Measurements from ENCODE around the gene RRP12.
"Not testable (repeated sequence)": the region's sequence is repeated elsewhere in the genome, so short reads cannot be mapped to it uniquely, and the experiment has no call there.

The RRP12 gene

DNA sequence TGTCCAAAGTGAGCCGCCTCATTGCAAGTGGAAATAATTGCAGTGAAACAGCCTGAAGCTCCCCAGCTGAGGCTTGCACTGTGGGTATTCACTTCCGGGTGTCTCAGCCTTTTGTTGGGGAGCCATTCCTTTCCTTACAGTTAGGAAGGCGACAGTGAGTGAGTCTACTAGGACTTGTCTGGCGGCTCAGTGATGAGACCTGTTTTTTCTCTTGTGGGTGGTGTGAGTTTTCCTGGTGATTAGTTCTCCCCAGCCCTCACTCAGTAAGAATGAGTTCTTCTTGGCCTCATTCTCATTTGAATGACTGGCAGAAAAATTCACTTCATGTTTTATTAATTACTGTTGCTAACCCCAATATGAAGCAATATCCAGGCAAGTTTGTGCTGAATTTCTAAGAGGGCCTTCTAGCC is 27.4 kb upstream of the RRP12 start:
- H3K4me3 ChIP-seq (ENCODE audit: low read depth in 1 of 2, low read length in 2 of 2) = peak overlapping the region in 1 of 2 donors; percentile 15
- no peaks in the 10 kb centered on the region for H3K9me3 ChIP-seq (ENCODE audit: control insufficient read depth in 1 of 2, low read length in 2 of 2)
- peak overlapping the region; percentile 70 for H3K27ac ChIP-seq (ENCODE audit: low read length)
- H3K27me3 ChIP-seq (ENCODE audit: low read depth, low read length) = no peaks in the 10 kb centered on the region
- peaks cover 6 to 27% of the 10 kb centered on the region in 2 donors for H3K4me1 ChIP-seq (ENCODE audit: control insufficient read depth in 1 of 2, insufficient read depth in 2 of 2, low read length in 2 of 2)
- peaks cover 22 to 23% of the 10 kb centered on the region in 2 donors for H3K36me3 ChIP-seq (ENCODE audit: control insufficient read depth in 1 of 2, insufficient read depth in 2 of 2, low read length in 2 of 2)

DNA sequence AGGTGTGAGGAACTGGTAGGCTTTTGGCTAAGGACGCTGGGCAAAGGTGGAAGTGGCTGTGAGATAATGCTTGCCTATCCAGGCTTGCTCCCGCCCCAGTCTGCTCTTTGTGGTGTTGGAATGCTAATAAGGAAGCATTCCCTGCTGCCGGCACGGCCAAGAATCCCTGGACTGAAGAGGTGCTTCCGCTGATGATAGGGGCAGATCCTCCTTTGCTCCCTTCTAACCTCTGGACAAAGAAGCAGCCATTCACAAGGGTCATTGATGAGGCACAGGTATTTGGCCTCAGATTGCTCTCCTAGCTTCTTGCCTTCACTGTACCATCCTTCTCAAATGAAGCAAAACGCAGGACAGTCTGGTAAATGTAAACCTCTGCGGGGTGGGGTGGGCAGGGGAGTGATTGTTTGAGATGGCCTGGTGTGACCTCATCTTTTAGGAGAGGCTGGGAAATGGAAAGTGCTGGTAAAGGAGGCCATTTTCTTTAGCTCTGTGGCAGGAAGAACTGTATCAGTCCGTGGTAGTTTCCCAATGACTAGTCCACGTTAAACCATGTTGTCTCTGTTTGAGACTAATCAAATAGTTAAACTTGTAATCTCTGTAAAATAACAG is 26.5 kb upstream of the RRP12 start:
- Histone ChIP-seq H3K4me3 (ENCODE audit: low read depth in 1 of 2, low read length in 2 of 2) (peak overlapping the region; percentile 68 to 79), H3K36me3 (ENCODE audit: control insufficient read depth in 1 of 2, insufficient read depth in 2 of 2, low read length in 2 of 2) (peaks cover 19% of the 10 kb centered on the region in 2 donors), H3K27me3 (ENCODE audit: low read depth, low read length) (no peaks in the 10 kb centered on the region), H3K4me1 (ENCODE audit: control insufficient read depth in 1 of 2, insufficient read depth in 2 of 2, low read length in 2 of 2) (peaks cover 6 to 27% of the 10 kb centered on the region in 2 donors), H3K9me3 (ENCODE audit: control insufficient read depth in 1 of 2, low read length in 2 of 2) (no peaks in the 10 kb centered on the region), H3K27ac (ENCODE audit: low read length) (peak overlapping the region; percentile 70)

DNA sequence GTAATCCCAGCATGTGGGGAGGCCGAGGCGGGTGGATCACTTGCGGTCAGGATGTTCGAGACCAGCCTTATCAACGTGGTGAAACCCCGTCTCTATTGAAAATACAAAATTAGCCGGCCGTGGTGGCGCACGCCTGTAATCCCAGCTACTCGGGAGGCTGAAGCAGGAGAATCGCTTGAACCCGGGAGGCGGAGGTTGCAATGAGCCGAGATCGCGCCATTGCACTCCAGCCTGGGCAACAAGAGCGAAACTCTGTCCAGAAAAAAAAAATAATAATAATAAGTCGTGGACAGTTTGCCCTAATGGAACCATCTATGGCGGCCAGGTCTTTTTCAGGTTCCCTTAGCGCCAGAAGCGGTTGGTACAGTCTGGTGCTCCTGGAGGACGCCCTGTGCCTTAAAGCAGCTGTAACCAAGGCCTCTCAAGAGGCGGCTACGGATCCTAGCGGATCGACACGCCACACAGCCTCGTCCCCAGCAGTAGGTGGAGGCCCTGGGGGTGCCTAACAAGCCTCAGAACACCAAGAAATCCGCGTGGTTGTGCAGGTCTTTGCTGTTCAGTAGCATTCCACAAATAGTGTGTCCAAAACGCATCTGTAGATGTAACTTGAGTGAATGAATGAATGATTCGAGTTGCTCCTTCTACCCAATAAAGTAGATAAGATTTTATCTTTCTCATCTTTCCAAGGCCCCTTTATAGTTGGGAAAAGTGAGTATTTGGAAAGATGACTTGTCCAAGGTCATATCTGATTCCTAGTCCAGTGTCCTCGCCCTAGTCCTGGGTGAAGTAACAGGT is 25.8 kb upstream of the RRP12 start:
- no peaks in the 10 kb centered on the region for H3K9me3 ChIP-seq (ENCODE audit: control insufficient read depth in 1 of 2, low read length in 2 of 2)
- H3K4me1 ChIP-seq (ENCODE audit: control insufficient read depth in 1 of 2, insufficient read depth in 2 of 2, low read length in 2 of 2) = peaks cover 6 to 27% of the 10 kb centered on the region in 2 donors
- peak overlapping the region; percentile 68 to 79 for H3K4me3 ChIP-seq (ENCODE audit: low read depth in 1 of 2, low read length in 2 of 2)
- no peaks in the 10 kb centered on the region for H3K27me3 ChIP-seq (ENCODE audit: low read depth, low read length)
- peaks cover 15 to 17% of the 10 kb centered on the region in 2 donors for H3K36me3 ChIP-seq (ENCODE audit: control insufficient read depth in 1 of 2, insufficient read depth in 2 of 2, low read length in 2 of 2)
- H3K27ac ChIP-seq (ENCODE audit: low read length) = peak overlapping the region; percentile 83

DNA sequence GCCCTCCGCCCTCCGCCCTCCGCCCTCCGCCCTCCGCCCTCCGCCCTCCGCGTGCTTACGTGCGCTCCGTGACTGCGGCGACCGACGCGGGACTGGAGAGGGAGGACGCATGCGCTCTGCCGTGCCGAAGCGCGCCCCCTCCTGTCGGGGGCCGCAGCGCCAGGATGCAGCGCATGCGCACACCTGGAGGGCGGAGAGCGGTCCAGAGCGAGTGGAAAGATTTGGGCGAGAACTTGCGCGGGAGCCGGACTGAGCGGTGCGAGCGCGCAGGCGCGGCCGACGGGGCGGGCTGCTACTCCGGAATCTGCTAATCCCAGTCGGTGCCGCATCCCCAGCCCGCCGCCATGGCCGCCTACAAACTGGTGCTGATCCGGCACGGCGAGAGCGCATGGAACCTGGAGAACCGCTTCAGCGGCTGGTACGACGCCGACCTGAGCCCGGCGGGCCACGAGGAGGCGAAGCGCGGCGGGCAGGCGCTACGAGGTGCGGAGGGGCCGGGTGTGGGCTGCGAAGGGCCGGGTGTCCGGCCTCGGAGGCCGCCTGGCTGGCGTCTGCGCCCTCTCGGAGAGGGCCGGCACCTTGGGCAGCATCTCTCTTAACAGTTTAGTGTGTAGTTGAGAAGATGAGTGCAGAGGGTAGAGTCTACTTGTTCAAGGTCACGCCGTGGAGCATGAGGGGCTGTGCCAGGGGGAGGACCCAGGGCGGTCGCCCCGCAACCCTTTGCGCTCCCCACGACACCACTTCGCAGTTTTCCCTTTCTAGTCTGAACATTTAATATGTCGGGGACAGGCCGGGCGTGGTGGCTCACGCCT is 25.0 kb upstream of the RRP12 start, which contains the start of gene PGAM1:
TSS of gene PGAM1 (plus strand) at position 228 of the 812 bp plus-strand sequence. CDS start at position 345, 117 bp downstream.
- H3K4me1 ChIP-seq (ENCODE audit: control insufficient read depth in 1 of 2, insufficient read depth in 2 of 2, low read length in 2 of 2) = peaks cover 6 to 27% of the 10 kb centered on the region in 2 donors
- no peaks in the 10 kb centered on the region for H3K9me3 ChIP-seq (ENCODE audit: control insufficient read depth in 1 of 2, low read length in 2 of 2)
- H3K36me3 ChIP-seq (ENCODE audit: control insufficient read depth in 1 of 2, insufficient read depth in 2 of 2, low read length in 2 of 2) = peaks cover 7 to 11% of the 10 kb centered on the region in 2 donors
- H3K4me3 ChIP-seq (ENCODE audit: low read depth in 1 of 2, low read length in 2 of 2) = peak within 1 kb of the TSS; percentile 68 to 79
- H3K27ac ChIP-seq (ENCODE audit: low read length) = peak within 1 kb of the TSS; percentile 83
- no peaks in the 10 kb centered on the region for H3K27me3 ChIP-seq (ENCODE audit: low read depth, low read length)

DNA sequence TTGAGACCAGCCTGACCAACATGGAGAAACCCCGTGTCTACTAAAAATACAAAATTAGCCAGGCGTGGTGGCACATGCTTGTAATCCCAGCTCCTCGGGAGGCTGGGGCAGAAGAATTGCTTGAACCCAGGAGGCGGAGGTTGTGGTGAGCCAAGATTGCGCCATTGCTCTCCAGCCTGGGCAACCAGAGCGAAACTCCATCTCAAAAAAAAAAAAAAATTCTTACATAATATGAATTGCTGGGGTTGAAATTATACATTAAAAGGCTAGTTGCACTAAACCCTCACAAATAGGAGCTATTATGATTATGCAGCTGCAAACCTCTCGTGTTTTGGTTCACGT is 22.6 kb upstream of the RRP12 start:
- not testable (repeated sequence) for H3K27me3 ChIP-seq (ENCODE audit: low read depth, low read length); H3K36me3 ChIP-seq (ENCODE audit: control insufficient read depth in 1 of 2, insufficient read depth in 2 of 2, low read length in 2 of 2); H3K27ac ChIP-seq (ENCODE audit: low read length); H3K4me3 ChIP-seq (ENCODE audit: low read depth in 1 of 2, low read length in 2 of 2); H3K9me3 ChIP-seq (ENCODE audit: control insufficient read depth in 1 of 2, low read length in 2 of 2)
- H3K4me1 ChIP-seq (ENCODE audit: control insufficient read depth in 1 of 2, insufficient read depth in 2 of 2, low read length in 2 of 2) = peaks cover 6 to 25% of the 10 kb centered on the region in 2 donors

DNA sequence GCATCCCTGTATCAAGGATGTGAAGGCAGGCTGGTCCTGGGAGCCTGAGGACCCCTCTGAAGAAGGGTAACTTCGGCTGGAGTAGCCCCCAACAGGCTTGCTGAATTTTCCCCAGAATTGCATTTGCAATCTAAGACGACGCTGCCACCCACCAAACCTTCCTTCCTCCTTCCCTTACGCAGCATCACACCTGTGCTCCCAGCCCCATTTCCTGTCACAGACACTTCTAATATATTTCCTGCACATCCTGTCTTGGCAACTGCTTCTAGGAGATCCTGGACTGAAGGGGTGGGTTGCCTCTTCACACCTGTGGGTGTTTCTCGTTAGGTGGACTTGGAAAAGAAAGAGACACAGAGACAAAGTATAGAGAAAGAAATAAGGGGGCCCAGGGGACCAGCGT is 15.4 kb upstream of the RRP12 start:
- Histone ChIP-seq H3K9me3 (ENCODE audit: control insufficient read depth in 1 of 2, low read length in 2 of 2) (no peaks in the 10 kb centered on the region), H3K36me3 (ENCODE audit: control insufficient read depth in 1 of 2, insufficient read depth in 2 of 2, low read length in 2 of 2) (no peaks in the 10 kb centered on the region), H3K4me3 (ENCODE audit: low read depth in 1 of 2, low read length in 2 of 2) (no peak overlapping the region), H3K4me1 (ENCODE audit: control insufficient read depth in 1 of 2, insufficient read depth in 2 of 2, low read length in 2 of 2) (peaks cover 0 to 3% of the 10 kb centered on the region in 2 donors), H3K27ac (ENCODE audit: low read length) (no peak overlapping the region), H3K27me3 (ENCODE audit: low read depth, low read length) (no peaks in the 10 kb centered on the region)

DNA sequence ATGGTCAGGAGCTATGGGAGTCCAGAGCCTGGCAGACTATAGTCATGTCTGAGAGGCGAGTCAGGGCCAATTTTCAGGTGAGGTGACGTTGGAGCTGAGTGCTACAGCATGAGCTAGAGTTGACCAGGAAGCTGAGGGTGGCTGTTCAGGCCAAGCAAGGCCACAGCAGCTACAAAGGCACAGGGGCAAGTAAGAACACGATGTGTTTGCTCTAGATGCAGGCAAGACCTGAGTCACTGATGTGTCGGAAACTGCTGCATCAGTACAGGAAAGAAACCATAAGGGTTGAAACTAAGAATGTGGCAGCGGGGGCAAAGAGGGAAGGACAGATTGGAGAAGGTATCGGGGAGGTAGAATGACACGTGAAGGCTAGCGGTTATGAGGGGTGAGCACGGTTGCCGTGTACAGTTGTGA is 11.8 kb upstream of the RRP12 start:
- no peak overlapping the region for H3K27ac ChIP-seq (ENCODE audit: low read length)

DNA sequence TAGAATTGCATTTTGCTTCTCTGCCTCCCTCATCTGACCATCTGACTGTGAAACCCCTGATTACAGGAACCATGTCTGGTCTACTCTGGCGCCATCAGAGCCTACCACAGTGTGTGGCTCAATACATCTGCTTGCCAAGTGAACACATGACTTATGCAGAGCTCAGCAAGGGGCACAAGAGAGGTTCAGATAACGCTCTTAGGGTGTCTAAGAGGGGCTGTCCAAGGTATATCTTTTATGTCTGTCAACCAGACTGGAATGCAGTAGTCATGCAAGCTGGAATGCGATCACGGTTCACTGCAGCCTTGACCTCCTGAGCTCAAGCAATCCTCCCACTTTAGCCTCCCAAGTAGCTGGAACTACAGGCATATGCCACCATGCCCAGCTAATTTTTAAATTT is 10.3 kb upstream of the RRP12 start:
- Histone ChIP-seq H3K27ac (ENCODE audit: low read length) (no peak overlapping the region), H3K27me3 (ENCODE audit: low read depth, low read length) (no peaks in the 10 kb centered on the region), H3K4me1 (ENCODE audit: control insufficient read depth in 1 of 2, insufficient read depth in 2 of 2, low read length in 2 of 2) (peaks cover 0 to 5% of the 10 kb centered on the region in 2 donors)

More for the DNA sequence above, 11.8 kb upstream of the RRP12 start:
- Histone ChIP-seq H3K4me3 (ENCODE audit: low read depth in 1 of 2, low read length in 2 of 2) (no peak overlapping the region), H3K4me1 (ENCODE audit: control insufficient read depth in 1 of 2, insufficient read depth in 2 of 2, low read length in 2 of 2) (no peaks in the 10 kb centered on the region), H3K27me3 (ENCODE audit: low read depth, low read length) (no peaks in the 10 kb centered on the region), H3K9me3 (ENCODE audit: control insufficient read depth in 1 of 2, low read length in 2 of 2) (no peaks in the 10 kb centered on the region), H3K36me3 (ENCODE audit: control insufficient read depth in 1 of 2, insufficient read depth in 2 of 2, low read length in 2 of 2) (no peaks in the 10 kb centered on the region)

DNA sequence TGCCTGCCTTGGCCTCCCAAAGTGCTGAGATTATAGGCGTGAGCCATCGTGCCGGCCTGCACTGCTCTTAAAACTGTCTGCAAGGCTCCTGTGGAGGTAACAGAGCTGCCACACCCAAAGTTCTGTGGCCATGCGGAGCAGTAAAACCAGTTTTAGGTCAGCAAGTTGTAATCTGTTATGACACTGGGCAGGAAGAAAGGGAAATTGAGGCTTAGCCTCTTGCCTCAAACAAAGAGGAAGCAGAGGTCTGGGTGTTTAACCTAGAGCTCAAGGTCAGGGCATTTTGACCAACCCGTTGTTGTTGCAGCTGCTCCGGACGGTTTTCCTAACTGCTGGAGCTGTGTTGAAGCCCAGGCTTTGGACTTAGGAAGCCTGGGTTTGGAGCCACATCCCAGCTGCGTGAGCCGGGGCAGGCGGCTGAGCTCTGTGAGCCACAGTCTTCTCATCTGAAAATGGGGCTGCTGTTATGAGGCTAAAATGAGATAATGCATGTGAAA is 7.4 kb upstream of the RRP12 start:
- Histone ChIP-seq H3K27ac (ENCODE audit: low read length) (no peak overlapping the region), H3K4me1 (ENCODE audit: control insufficient read depth in 1 of 2, insufficient read depth in 2 of 2, low read length in 2 of 2) (peaks cover 0 to 5% of the 10 kb centered on the region in 2 donors), H3K27me3 (ENCODE audit: low read depth, low read length) (no peaks in the 10 kb centered on the region), H3K36me3 (ENCODE audit: control insufficient read depth in 1 of 2, insufficient read depth in 2 of 2, low read length in 2 of 2) (no peaks in the 10 kb centered on the region), H3K9me3 (ENCODE audit: control insufficient read depth in 1 of 2, low read length in 2 of 2) (no peaks in the 10 kb centered on the region), H3K4me3 (ENCODE audit: low read depth in 1 of 2, low read length in 2 of 2) (no peak overlapping the region)

More for the DNA sequence above, 10.3 kb upstream of the RRP12 start:
- H3K4me3 ChIP-seq (ENCODE audit: low read depth in 1 of 2, low read length in 2 of 2) = no peak overlapping the region
- H3K36me3 ChIP-seq (ENCODE audit: control insufficient read depth in 1 of 2, insufficient read depth in 2 of 2, low read length in 2 of 2) = no peaks in the 10 kb centered on the region
- H3K9me3 ChIP-seq (ENCODE audit: control insufficient read depth in 1 of 2, low read length in 2 of 2) = no peaks in the 10 kb centered on the region

DNA sequence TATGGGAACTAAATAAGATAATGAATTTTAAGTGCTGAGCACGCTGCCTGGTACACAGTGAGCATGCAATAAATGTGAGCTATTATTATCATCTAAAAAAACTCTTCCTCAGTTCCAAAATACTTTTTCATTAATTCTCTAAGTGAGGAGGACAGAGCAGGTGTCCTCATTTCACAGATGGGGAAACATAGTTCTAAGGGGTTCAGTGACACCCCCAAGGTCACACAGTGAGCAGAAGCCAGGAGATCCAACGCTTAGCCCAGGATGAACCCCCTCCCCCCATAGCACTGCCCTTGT is 6.8 kb upstream of the RRP12 start:
- no peaks in the 10 kb centered on the region for H3K27me3 ChIP-seq (ENCODE audit: low read depth, low read length)
- H3K4me3 ChIP-seq (ENCODE audit: low read depth in 1 of 2, low read length in 2 of 2) = no peak overlapping the region
- no peaks in the 10 kb centered on the region for H3K36me3 ChIP-seq (ENCODE audit: control insufficient read depth in 1 of 2, insufficient read depth in 2 of 2, low read length in 2 of 2)
- no peak overlapping the region for H3K27ac ChIP-seq (ENCODE audit: low read length)
- no peaks in the 10 kb centered on the region for H3K9me3 ChIP-seq (ENCODE audit: control insufficient read depth in 1 of 2, low read length in 2 of 2)
- H3K4me1 ChIP-seq (ENCODE audit: control insufficient read depth in 1 of 2, insufficient read depth in 2 of 2, low read length in 2 of 2) = peaks cover 0 to 5% of the 10 kb centered on the region in 2 donors
